HuH-7.5 (cell line): ENCODE data around the gene CLC.
"Not testable (repeated sequence)": the region's sequence is repeated elsewhere in the genome, so short reads cannot be mapped to it uniquely, and the experiment has no call there.

Source experiments
- DNase-seq: peaks from one replicate; pipeline ENCODE4 v3.0.0; 2011; ENCODE audit warnings: low spot score

The CLC gene

DNA sequence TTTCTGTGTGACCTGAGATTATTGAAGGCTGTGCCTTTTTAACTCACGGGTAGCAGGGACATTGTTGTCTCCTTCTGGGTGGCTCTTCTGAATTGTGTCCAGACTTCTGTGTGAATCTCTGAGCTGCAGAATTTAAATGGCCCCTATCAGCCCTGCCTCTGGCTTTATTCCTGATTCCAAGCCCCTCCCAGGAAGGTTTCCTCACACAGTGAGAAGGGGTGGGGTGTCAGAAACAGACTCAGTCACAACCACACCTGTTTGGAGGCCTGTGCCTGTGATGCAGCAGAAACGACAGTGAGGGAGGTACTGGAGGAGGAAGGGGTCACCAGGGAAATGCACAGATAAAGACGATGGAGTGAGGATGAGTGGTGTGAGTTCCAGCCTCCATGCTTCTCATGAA is at the start of gene CLC:
Gene CLC, minus strand, starts transcription at position 139 of the 400 bp plus-strand sequence. Its CDS starts 77 bp downstream, at position 62.
- DNase-seq = no peak

DNA sequence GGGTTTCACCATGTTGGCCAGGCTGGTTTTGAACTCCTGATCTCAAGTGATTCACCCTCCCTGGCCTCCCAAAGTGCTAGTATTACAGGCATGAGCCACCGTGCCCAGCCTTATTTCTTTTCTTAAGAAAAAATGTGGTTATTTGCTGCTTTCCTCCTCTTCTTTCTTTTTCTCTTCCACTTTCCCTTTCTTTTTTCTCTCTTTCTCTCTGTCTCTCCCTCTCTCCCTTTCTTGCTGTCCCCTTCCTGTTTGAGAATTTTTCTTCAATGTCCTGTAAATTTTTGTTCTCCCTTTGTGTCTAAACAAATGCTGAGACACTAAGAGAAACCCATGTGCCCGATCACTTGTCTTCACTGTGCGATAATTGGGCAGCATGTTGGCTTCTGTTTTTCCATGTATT is 43.1 kb upstream of the CLC start:
- DNase-seq = no peak

- no peak for DNase-seq
These were observed 40.9 kb upstream of the CLC start, which contains the start of gene LEUTX for GRCh38 chr19:39778763-39779162. Gene LEUTX (plus strand): TSS chr19:39778854. CDS start chr19:39778921, 67 bp downstream.

- no peak for DNase-seq
These were observed 31.0 kb upstream of the CLC start for GRCh38 chr19:39768786-39769185.

- no peak for DNase-seq
These were observed 30.5 kb upstream of the CLC start for GRCh38 chr19:39768334-39768733.

DNA sequence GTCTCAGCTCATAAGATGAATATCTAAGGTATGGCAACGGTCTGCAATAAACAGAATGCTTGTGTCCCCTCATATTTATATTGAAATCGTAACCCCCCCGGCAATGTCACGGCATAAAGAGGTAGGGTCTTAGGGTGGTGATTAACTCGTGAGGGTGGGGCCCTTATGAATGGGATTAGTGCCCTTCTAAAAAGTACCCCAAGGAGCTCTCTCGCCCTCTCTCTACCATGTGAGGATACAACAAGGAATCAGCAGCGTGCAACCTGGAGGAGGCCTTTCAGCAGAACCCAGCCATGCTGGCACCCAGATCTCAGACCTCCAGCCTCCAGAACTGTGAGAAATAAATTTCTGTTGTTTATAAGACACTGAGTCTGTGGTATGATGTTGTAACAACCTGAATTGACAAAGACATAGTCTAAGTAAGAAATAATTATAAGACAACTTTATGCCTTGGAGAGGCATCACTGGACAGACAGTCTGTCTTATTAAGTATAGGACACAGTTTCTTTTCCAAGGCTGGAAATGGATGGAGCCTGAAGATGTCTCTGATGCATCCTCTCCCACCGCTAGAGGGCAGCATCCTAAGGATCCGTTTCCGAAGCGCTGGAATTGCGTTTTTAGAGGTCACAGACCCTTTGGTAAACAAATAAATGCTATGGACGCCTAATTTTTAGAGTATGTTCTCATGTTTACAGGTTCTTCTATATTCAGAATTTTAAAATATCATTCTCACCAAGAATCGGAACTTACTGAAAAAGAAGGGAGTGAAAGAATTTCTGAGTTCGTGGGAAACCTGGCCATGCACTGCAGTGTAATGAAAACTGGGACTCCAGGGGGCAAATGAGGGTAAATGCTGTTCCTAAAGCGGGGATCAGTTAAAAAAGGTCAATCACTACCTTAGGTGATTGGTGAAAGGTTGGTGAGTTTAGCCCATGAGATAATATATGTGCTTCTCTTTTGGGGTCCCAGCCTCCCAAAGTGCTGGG is 27.6 kb upstream of the CLC start:
- DNase-seq = no peak

DNA sequence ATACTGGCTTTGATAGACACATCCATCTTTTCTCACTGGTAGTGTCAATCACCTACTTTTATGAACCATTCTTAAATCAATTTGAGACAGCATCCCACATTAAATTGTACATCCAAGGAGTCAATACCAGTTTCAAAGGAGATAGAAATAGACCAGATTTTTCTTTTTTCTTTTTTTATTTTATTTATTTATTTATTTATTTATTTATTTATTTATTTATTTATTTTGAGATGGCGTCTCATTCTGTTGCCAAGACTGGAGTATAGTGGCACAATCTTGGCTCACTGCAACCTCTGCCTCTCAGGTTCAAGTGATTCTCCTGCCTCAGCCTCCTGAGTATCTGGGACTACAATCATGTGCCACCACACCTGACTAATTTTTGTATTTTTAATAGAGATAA is 24.0 kb upstream of the CLC start:
- DNase-seq = not testable (repeated sequence)

DNA sequence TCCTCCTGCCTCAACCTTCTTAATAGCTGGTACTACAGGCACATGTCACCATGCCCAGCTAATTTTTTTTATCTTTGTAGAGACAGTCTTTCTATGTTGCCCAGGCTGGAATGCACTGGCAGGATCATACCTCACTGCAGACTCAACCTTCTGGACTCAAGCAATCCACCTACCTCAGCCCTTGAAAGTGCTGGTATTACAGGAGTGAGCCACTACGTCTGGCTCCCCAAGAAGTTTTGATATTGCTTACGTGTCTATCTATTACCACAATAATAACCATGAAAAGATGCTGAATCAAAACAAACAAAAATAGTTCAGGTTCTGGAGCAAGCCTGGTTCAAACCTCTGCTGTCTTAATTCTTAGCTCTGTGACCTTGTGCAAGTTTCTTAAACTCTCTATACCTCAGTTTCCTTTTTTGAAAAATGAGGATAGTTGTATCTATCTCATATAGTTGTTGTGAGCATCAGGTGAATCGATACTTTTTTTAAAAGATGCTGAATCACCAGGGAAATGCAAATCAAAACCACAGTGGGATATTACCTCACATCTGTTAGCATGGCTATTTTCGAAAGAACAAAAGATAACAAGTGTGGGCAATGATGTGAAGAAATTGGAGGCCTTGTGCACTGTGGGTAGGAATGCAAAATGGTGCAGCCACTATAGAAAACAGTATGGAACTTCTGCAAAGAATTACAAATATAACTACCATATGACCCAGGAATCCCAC is 21.8 kb upstream of the CLC start:
- DNase-seq = no peak

DNA sequence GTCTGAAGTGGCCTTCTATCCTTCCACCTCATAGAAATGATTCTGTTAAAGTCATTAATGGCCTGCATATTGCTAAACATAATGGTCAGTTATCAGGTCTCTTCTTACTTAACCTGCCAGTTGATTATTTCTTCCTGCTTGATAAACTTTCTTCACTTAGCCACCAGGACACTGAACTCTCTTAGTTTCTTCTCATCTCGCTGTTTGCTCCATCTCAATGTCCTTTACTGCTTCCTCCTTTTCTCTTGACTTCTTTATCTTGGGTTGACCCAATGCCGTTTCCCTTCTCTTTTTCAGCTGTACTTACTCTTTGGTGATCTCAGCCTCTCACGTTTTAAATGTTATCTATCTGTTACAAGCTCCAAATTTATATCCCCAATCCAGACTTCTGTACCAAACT is 17.1 kb upstream of the CLC start:
- DNase-seq = no peak

DNA sequence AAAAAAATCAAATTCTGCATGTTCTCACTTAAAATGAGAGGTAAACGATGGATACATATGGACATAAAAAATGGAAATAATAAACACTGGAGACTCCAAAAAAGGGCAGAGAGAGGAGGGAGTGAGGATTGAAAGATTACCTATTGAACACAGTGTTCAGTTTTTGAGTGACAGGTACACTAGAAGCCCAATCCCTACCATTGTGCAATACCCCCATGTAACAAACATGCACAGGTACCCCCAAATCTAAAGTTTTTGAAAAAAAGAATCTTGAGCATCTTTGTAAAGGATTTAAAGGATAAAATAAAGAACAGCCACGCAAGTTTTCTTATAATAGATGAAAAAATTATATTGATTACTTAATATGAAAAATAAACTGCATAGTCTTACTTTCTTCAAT is 16.7 kb upstream of the CLC start:
- no peak for DNase-seq

DNA sequence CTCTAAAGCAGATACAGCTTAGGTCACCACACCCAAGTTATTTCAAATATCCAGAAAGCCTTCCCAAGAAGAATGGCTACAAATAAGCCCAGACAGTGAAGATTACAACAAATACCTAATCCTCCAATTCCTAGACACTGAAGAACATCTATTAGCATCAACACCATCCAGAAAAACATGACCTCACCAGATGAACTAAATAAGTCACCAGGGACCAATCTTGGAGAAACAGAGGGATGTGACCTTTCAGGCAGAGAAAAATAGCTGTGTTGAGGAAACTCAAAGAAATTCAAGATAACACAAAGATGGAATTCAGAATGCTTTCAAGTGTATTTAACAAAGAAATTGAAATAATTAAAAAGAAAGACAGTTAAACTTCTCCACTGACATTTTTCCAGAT is 15.0 kb upstream of the CLC start:
- no peak for DNase-seq

- DNase-seq = no peak
These were observed 14.6 kb upstream of the CLC start for GRCh38 chr19:39752390-39752789.

DNA sequence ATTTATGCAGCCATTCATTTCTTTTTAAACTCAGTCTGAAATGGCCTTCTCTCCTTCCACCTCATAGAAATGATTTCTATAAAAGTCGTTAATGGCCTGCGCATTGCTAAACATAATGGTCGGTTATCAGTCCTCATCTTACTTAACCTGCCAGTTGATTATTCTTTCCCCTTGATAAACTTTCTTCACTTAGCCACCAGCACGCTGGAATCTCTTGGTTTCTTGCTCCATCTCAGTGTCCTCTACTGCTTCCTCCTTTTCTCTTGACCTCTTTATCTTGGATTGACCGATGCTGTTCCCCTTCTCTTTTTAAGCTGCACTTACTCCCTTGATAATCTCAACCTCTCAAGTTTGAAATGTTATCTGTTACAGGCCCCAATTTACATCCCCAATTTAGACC is 12.2 kb upstream of the CLC start:
- no peak for DNase-seq

GRCh38 chr19:39746836-39747529 is 9.2 kb upstream of the CLC start:
- DNase-seq = no peak

DNA sequence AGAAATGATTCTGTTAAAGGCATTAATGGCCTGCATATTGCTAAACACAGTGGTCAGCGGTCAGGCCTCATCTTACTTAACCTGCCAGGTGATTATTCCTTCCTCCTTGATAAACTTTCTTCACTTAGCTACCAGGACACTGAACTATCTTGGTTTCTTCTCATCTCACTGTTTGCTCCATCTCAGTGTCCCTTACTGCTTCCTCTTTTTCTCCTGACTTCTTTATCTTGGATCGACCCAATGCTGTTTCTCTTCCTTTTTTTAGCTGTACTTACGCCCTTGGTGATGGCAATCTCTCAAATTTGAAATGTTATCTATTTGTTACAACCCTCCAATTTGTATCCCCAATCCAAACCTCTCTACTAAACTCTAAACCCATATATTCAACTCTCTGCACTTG is 7.8 kb upstream of the CLC start:
- no peak for DNase-seq

GRCh38 chr19:39740395-39740794 is 2.6 kb upstream of the CLC start:
- no peak for DNase-seq

DNA sequence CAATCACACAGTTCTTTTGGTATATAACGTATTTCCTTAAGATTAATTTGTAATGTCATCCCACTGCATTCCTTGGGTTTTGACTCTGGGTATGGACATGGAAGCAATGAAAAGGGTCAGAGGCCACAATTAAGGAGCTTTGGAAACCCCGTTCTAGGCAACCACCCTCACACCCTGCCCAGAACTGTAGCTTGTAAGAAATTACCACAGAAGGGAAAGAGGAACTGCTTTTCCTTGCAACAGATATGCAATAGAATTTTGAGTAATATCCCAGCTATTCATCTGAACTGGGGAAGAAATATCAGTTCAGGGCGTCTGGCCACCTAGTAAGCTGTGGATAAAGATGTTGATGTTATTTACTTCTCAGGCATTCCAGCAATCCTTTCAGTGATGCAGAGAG is 985 bp upstream of the CLC start:
- no peak for DNase-seq

- DNase-seq = no peak
These were observed 478 bp downstream of the CLC start for GRCh38 chr19:39737351-39737750.

DNA sequence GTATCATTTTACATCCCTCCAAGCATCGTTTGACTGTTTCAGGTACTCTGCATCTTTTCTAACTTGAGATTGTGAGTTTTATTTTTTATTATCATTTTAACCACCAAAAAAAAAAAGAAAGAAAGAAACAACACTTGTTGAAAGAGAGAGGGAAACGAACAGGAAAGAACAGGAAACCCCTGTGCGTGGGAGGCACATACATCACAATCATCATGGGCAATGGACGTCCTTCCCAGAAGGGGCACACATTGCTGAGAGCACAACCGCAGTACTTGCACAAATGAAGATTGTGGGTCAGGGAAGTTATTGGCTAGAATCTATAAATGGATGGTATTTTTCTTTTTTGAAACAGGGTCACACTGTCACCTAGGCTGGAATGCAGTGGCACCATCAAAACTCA is 1.7 kb downstream of the CLC start:
- no peak for DNase-seq

DNA sequence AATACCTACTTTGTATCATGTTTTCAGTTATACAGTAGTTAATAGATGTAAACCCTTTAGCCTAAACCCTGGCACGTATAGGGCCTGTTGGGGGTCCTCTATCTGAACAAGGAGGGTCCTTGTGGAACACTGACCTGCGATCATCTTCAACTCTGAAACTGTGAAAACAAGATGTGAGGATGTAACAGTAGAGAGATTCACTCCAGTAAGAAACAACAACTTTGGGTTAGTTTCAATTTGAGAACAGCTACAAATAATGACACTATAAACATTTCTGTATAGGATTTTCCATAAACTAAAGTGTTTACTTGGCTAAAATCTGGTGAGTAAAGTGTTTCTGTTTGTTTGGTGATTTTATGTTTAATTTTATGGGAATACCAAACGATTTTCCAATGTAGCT is 2.1 kb downstream of the CLC start:
- no peak for DNase-seq

DNA sequence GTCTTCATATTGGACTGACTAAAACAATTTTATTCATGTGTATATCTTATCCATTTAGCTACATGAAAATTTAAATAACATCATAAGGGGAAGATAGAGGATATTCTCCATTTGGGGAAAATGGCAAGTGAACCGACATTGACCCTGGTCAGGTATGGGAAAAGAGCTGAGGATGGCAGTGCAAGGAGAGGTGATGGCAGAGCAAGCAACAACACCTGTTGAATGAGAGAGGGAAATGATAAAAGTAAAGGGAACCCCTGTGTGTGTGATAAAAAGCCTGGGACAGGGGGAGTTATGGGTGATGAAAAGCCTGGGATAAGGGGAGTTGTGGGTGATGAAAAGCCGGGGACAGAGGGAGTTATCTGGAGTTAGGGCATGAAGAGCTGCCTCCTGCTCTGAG is 4.0 kb downstream of the CLC start:
- no peak for DNase-seq

DNA sequence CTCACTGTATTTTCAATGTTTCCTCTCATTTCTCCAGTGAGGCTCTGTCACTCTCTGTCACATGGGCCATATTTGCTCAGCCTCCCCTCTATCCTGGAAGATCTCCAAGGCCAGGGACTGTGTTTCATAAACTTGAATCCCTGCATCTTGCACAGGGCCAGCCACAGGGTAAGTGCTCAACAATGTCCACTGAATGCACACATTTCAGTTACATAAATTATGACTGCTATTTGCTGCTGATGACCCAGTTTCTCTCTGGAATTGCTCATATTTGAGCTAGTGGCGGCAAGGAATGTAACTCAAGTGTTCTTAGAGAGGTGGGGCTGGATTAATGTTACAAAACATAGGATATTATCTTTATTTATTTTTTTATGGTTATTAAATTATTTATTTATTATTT is 6.1 kb downstream of the CLC start:
- no peak for DNase-seq

GRCh38 chr19:39729594-39729993 is 8.2 kb downstream of the CLC start:
- no peak for DNase-seq
